DMS53 treated with DMSO at 0.1 percent for 48 hours (cell line): Measurements from ENCODE around the gene PTGFRN.

ENCODE experiments used
- DNase-seq: peaks from one replicate; lab custom pipeline; 2025; ENCODE audit not compliant: unreplicated experiment; lab: John Stamatoyannopoulos, UW

Gene PTGFRN

GRCh38 chr1:116991918-116992317 is 82.2 kb downstream of the PTGFRN start:
- DNase-seq: no peak

- DNase-seq: no peak
Observed at GRCh38 chr1:116993286-116993685, 83.6 kb downstream of the PTGFRN start.

GRCh38 chr1:116994411-116994810 is 84.7 kb downstream of the PTGFRN start:
- no peak for DNase-seq

- DNase-seq: no peak
Observed at GRCh38 chr1:116997066-116997465, 87.3 kb downstream of the PTGFRN start.

- DNase-seq: no peak
Observed at GRCh38 chr1:116997636-116998035, 87.9 kb downstream of the PTGFRN start.

- no peak for DNase-seq
Observed at GRCh38 chr1:116999596-116999995, 89.9 kb downstream of the PTGFRN start.

GRCh38 chr1:117000142-117000541 is 90.4 kb downstream of the PTGFRN start:
- DNase-seq: no peak

GRCh38 chr1:117001254-117001927 is 91.7 kb downstream of the PTGFRN start, which contains the start of gene CD101:
TSS of gene CD101 (plus strand) at chr1:117001760. CDS start at chr1:117001818, 58 bp downstream.
- no peak for DNase-seq

- no peak for DNase-seq
Observed at GRCh38 chr1:117003223-117003875, 93.6 kb downstream of the PTGFRN start.

GRCh38 chr1:117007719-117008013 is 98.0 kb downstream of the PTGFRN start:
- no peak for DNase-seq

- DNase-seq: no peak
Observed at GRCh38 chr1:117008656-117009055, 98.9 kb downstream of the PTGFRN start.

GRCh38 chr1:117009132-117009531 is 99.4 kb downstream of the PTGFRN start:
- DNase-seq: no peak

GRCh38 chr1:117010310-117010969 is 100.7 kb downstream of the PTGFRN start:
- no peak for DNase-seq

- DNase-seq: no peak
Observed at GRCh38 chr1:117011334-117011733, 101.6 kb downstream of the PTGFRN start.

GRCh38 chr1:117013309-117013858 is 103.7 kb downstream of the PTGFRN start:
- peak; percentile 69 for DNase-seq

GRCh38 chr1:117014209-117014608 is 104.5 kb downstream of the PTGFRN start:
- no peak for DNase-seq

GRCh38 chr1:117015724-117016123 is 106.0 kb downstream of the PTGFRN start:
- no peak for DNase-seq

- DNase-seq: no peak
Observed at GRCh38 chr1:117017062-117017461, 107.3 kb downstream of the PTGFRN start.

- DNase-seq: no peak
Observed at GRCh38 chr1:117017648-117018047, 107.9 kb downstream of the PTGFRN start.

- DNase-seq: no peak
Observed at GRCh38 chr1:117020526-117021156, 110.9 kb downstream of the PTGFRN start.

- no peak for DNase-seq
Observed at GRCh38 chr1:117022114-117022513, 112.4 kb downstream of the PTGFRN start.

GRCh38 chr1:117025568-117025967 is 115.9 kb downstream of the PTGFRN start:
- DNase-seq: no peak
